HG03025 (cell line): Measurements from ENCODE around the gene RPL36AL.

Experiments used
- ATAC-seq: cut with Tn5 transposase; IDR thresholded peaks from one replicate; pipeline ENCODE4 v1.9.1; 2021; ENCODE audit warnings: mild to moderate bottlenecking, moderate library complexity; ENCODE audit not compliant: unreplicated experiment, low FRiP score

The RPL36AL gene

DNA sequence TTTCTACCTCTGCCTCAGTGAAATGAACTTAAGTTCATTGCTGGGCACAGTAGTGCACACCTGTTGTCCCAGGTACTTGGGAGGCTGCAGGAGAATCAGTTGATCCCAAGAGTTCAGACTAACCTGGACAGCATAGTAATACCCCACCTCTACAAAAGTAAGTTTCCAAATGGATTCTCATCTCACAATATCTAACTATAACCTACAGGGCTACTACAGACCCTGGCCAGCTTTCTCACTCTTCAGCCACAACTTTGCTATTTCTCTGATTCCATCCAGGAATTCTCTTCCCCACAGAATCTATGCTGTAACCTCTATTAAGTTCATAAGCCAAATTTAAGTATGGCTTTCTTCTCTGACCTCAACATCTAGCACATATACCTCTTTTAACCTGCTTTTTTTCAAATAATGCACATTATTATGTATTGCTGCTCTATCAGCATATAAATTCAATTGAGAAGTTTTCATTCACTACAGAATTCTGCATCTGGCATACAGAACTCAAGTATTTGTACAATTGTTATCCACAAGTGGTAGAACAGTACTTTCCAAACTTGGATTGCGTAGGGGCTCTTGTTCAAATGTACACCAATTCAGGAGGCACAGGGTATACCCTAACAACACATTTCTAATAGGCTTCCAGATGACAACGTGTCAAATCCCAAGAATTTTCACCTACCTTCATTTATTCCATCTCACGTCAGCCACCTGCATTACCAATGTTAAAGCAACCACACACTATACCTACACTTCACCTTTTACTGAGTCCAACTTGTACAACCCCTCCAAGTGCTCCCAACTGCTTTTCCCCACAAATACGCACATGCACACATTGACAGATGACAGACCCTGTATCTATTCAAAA is 38.1 kb downstream of the RPL36AL start:
- no peak for ATAC-seq

DNA sequence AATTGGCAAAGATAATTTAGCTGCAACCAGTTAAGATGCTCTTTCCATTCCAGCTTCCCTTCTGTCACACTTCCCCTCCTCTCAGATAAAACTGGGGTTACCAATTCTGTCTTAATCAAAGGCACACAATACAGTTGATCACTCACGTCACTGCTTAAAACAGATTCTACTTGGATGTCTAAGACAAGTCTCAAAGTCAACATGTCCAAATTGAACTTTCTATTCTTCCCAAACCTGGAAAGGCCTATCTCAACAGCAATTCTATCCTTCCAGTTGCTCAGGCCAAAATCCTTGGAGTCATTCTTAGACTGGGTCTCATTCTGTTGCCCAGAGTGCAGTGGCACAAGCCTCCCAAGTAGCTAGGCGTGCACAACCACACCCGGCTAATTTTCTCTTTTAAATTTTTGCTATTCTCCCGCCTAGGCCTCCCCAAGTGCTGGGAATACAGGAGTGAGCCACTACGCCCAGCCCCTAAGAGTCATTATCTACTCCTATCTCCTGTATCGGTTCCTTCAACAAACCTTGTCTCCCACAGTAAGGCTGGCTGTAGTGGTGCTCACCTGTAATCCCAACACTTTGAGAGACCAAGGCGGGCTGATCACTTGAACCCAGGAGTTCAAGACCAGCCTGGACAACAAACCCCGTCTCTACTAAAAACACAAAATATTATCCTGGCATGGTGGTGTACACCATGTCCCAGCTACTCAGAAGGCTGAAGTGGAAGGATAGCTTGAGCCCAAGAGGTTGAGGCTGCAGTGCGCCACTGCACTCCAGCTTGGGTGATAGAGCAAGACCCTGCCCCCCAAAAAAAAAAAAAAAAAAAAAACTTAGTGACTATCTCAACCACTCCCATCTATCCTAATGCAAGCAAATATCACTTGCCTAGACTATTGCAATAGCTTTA is 39.0 kb downstream of the RPL36AL start:
- ATAC-seq: no peak

DNA sequence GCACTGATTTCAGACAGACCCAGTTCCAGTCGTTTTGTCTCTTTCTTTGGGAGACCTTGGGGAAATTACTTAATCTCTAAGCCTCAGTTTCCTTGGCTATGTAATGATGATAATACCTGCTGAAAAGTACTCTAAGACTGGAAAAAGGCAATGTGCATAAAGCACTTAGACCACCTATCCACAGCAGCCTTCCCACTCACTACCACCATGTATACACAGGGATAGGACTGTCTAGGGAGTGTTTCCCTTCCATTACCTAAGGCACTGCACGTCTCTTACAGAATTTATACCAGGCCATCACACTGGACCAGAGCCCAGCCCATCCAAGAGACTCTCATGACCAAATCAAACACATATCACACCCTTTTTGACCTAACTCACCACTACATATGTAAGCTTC is 40.6 kb downstream of the RPL36AL start:
- no peak for ATAC-seq

DNA sequence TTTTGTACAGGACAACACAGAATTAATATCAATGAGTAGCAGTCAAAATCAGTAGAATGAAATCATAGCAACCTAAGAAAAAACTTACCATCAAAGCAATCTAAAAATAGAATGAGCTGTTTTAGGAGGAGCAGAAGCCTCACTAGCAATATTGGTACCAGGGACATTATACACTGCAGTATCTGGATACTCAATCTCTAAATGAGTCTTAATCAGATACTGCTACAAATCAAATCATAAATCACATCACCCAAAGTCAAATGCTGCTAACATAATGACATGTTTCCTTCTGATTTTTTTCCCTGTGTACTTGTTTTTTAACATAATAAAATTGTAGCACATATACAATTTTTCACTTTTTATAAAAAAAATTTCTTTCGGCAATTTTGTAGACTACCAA is 42.3 kb downstream of the RPL36AL start:
- no peak for ATAC-seq

DNA sequence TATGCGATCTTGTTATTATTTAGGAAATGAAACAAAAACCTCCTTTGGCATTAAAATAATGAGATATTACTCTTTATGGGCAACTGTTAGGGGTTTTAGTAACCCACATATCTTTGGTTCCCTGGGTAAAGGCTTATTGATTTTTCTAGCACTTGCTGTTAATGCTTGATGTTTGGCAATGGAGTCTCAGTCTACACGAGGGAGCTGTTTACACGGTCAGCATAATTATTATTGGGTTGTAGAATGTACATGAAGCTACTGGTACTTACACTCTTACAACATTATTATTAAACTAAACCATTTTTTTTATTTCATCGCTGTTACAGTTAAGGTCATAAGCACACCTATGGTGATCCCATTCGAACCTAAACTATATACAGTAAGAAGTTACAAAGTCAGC is 46.4 kb downstream of the RPL36AL start:
- no peak for ATAC-seq

DNA sequence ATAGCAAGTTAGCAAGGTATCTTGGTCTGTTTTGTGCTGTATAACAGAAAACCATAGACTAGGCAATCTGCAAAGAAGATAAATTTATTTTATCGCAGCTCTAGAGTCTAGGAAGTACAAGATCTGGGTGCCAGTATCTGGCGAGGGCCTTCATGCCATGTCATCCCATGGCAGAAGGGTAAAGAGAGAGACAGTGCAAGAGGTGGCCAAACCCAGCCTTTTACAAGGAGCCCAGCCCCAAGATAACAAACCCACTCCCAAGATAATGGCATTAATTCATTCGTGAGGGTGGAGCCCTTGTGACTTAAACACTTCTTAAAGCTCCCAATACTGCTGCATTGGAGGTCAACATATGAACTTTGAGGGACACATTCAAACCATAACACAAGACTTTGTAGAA is 51.1 kb downstream of the RPL36AL start:
- no peak for ATAC-seq
